K562 (cell line): ENCODE measurements around the gene IL13. TPM values are rescaled to one million over a fixed set of nuclear protein-coding genes. Genes with fewer than 3 reads are reported as not detected.

ENCODE experiments used
- ATF1 ChIP-seq, 2 experiments: fragments of 450-650 bp in 1 of 2; IDR thresholded peaks; 2 replicates each; pipeline ENCODE4 v1.6.1; 2016; ENCODE audit warnings: missing compliant biosample characterization in 1 of 2, missing genetic modification characterization in 1 of 2
- BACH1 ChIP-seq: fragments of 200-800 bp; sonication (Bioruptor generic); IDR thresholded peaks from 2 replicates; pipeline ENCODE4 v1.6.1; 2016; ENCODE audit warnings: missing genetic modification characterization, missing compliant biosample characterization
- CAMTA2 ChIP-seq: fragments of 250-450 bp; sonication (Bioruptor Pico); conservative IDR thresholded peaks from 2 replicates; pipeline ENCODE4 v1.5.1; 2022
- HNRNPLL ChIP-seq: fragments of 200-400 bp; formaldehyde crosslinking; IDR thresholded peaks from 2 replicates; pipeline ENCODE4 v1.6.1; 2017; ENCODE audit warnings: low read length, low read depth, mild to moderate bottlenecking; ENCODE audit not compliant: poor library complexity, severe bottlenecking
- JUNB ChIP-seq: fragments of 450-650 bp; formaldehyde crosslinking; conservative IDR thresholded peaks from 2 replicates; pipeline ENCODE4 v1.4.0; 2020; ENCODE audit warnings: mild to moderate bottlenecking
- KDM4B ChIP-seq, 2 experiments: fragments of 450-650 bp in 1 of 2; sonication (generic) in 1 of 2; IDR thresholded peaks; 2 replicates each; pipeline ENCODE4 v1.6.1; 2016 to 2017; ENCODE audit warnings: borderline replicate concordance in 2 of 2, antibody characterized with exemption in 1 of 2, low read depth in 1 of 2, mild to moderate bottlenecking in 1 of 2
- KDM5B ChIP-seq: fragments of 200-600 bp; sonication (generic); IDR thresholded peaks from 2 replicates; pipeline ENCODE4 v1.6.1; 2012; ENCODE audit warnings: low read depth, mild to moderate bottlenecking, moderate library complexity, low read length, control low read depth, inconsistent platforms; ENCODE audit not compliant: insufficient replicate concordance
- NCOA1 ChIP-seq: fragments of 450-650 bp; IDR thresholded peaks from 2 replicates; pipeline ENCODE4 v1.6.1; 2016; ENCODE audit warnings: low read depth
- NR3C1 ChIP-seq: sonication (generic); formaldehyde crosslinking; IDR thresholded peaks from 2 replicates; pipeline ENCODE4 v1.8.1; 2022; ENCODE audit warnings: missing genetic modification reagents
- PHF8 ChIP-seq: fragments of 200-600 bp; sonication (generic); IDR thresholded peaks from 2 replicates; pipeline ENCODE4 v1.6.1; 2012; ENCODE audit warnings: mixed run types, mild to moderate bottlenecking, inconsistent platforms, low read length, moderate library complexity, borderline replicate concordance
- PTBP1 ChIP-seq: fragments of 200-400 bp; formaldehyde crosslinking; IDR thresholded peaks from 2 replicates; pipeline ENCODE4 v1.6.1; 2017; ENCODE audit warnings: low read depth, low read length
- RFX1 ChIP-seq: fragments of 450-650 bp; IDR thresholded peaks from 2 replicates; pipeline ENCODE4 v1.6.1; 2016; ENCODE audit warnings: mild to moderate bottlenecking, moderate library complexity
- SMAD3 ChIP-seq: fragments of 450-650 bp; formaldehyde crosslinking; conservative IDR thresholded peaks from 2 replicates; pipeline ENCODE4 v1.4.0; 2020; ENCODE audit warnings: mild to moderate bottlenecking
- SMARCA4 ChIP-seq: fragments of 450-650 bp; IDR thresholded peaks from 2 replicates; pipeline ENCODE4 v1.6.1; 2016
- SREBF2 ChIP-seq: sonication (generic); formaldehyde crosslinking; IDR thresholded peaks from 2 replicates; pipeline ENCODE4 v1.4.0; 2020; ENCODE audit warnings: mild to moderate bottlenecking, missing genetic modification reagents
- TAF1 ChIP-seq: IDR thresholded peaks from 2 replicates; pipeline ENCODE4 v1.6.1; 2011; ENCODE audit warnings: mild to moderate bottlenecking, low read length, moderate library complexity; ENCODE audit not compliant: insufficient read depth, control insufficient read depth, severe bottlenecking; ENCODE audit errors: extremely low read depth
- TRIM28 ChIP-seq: fragments of 450-650 bp; IDR thresholded peaks from 2 replicates; pipeline ENCODE4 v1.6.1; 2017
- ZNF224 ChIP-seq: sonication (generic); formaldehyde crosslinking; IDR thresholded peaks from 2 replicates; pipeline ENCODE4 v1.8.0; 2022; ENCODE audit warnings: mild to moderate bottlenecking, missing genetic modification reagents
- ZNF589 ChIP-seq: fragments of 200-800 bp; sonication (Bioruptor generic); IDR thresholded peaks from 2 replicates; pipeline ENCODE4 v1.6.1; 2016; ENCODE audit warnings: low read depth, missing genetic modification characterization, missing compliant biosample characterization
- ZNF766 ChIP-seq: fragments of 200-800 bp; sonication (Bioruptor generic); conservative IDR thresholded peaks from 2 replicates; pipeline ENCODE4 v1.6.1; 2016; ENCODE audit warnings: missing genetic modification characterization, missing compliant biosample characterization
- polyA plus RNA-seq, 8 experiments: library from polyadenylated mRNA; depleted of rRNA in 4 of 8; stranded (reverse) in 5 of 8; unstranded in 3 of 8; fragments of >200 nt; fragmentation: Nextera tagmentation in 2 of 8; fragmentation: Illumina TruSeq in 1 of 8; extraction: Ambion mirVana in 2 of 8; extraction: Trizol in 1 of 8; gene quantifications; 2 replicates each; pipeline versions ENCODE4 v1.2.1 to v1.2.3, GENCODE V29; 2011 to 2014; ENCODE audit warnings: inconsistent platforms in 1 of 8, missing spikeins in 1 of 8
- total RNA-seq, 7 experiments: library from RNA; depleted of rRNA in 6 of 7; stranded (reverse); fragments of >200 nt in 6 of 7; fragmentation: Illumina TruSeq in 2 of 7; extraction: Trizol in 2 of 7; gene quantifications; 2 replicates each; pipeline versions ENCODE4 v1.2.1 to v1.2.3, GENCODE V29; 2011 to 2021; ENCODE audit warnings: low replicate concordance in 1 of 7
- TF ChIP-seq, protein P1 (sequence below): IDR thresholded peaks from 2 replicates; pipeline ENCODE4 v1.6.1; 2011; ENCODE audit warnings: borderline replicate concordance, low read depth, mild to moderate bottlenecking, moderate library complexity, low read length; ENCODE audit not compliant: insufficient read depth, poor library complexity, severe bottlenecking
- TF ChIP-seq, protein P2 (sequence below): fragments of 450-650 bp; IDR thresholded peaks from 2 replicates; pipeline ENCODE4 v1.6.1; 2016; ENCODE audit warnings: antibody characterized with exemption
- TF ChIP-seq, protein P3 (sequence below): fragments of 250-450 bp; sonication (Bioruptor Pico); IDR thresholded peaks from 2 replicates; pipeline ENCODE4 v1.8.0; 2021; ENCODE audit warnings: moderate library complexity, mild to moderate bottlenecking, inconsistent platforms
- TF ChIP-seq, protein P4 (sequence below): fragments of 450-650 bp; conservative IDR thresholded peaks from 2 replicates; pipeline ENCODE4 v1.6.1; 2016; ENCODE audit warnings: missing genetic modification characterization, low read depth, mild to moderate bottlenecking, missing compliant biosample characterization, moderate library complexity

The IL13 gene
- total and polyA plus RNA-seq, 9 of the 15 experiments (the other 6 are each of a cell fraction or from before 2014, with no cell fraction given): not detected

DNA sequence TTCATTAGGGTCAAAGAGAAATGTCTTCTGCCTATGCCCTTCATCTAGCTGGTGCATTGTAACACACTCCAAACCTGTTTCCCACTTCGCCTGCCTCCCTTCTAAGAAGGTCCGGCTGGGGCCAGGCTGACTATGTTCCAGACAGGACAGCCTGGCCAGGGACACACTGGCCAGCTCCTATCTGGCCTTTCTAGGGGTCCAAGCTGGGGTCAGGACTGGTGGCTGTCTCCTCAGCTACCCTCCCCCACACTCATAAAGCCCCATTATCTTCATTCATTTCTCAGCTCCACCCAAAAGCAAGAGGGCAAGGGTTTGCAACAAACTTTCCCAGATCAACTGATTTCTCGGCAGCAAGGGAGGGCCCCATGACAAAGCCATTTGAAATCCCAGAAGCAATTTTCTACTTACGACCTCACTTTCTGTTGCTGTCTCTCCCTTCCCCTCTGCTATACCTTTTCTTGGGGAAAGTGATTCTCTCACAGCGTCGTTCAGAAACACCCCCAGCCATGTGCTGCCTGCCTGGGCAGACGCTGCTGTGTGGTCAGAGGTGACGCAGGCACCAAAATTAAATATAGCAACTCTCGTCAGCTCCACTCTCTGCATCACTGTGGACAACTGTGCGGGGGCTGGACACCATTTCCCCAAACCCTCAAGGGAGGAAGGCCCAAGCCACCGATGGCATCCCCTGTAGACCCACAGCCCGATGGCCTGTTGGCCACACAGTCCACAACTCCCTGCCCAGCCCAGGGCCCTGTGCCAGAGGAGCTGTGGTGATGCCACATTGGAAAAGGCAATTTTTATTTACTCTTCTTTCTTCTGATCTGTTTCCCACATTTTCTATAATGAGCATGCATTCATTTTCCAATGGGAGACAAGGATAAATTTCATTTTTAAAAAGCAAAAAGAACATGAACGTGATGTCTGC is 6.1 kb downstream of the IL13 start (continued):
- no peak for TF ChIP-seq NCOA1
- TF ChIP-seq, protein P1, sequence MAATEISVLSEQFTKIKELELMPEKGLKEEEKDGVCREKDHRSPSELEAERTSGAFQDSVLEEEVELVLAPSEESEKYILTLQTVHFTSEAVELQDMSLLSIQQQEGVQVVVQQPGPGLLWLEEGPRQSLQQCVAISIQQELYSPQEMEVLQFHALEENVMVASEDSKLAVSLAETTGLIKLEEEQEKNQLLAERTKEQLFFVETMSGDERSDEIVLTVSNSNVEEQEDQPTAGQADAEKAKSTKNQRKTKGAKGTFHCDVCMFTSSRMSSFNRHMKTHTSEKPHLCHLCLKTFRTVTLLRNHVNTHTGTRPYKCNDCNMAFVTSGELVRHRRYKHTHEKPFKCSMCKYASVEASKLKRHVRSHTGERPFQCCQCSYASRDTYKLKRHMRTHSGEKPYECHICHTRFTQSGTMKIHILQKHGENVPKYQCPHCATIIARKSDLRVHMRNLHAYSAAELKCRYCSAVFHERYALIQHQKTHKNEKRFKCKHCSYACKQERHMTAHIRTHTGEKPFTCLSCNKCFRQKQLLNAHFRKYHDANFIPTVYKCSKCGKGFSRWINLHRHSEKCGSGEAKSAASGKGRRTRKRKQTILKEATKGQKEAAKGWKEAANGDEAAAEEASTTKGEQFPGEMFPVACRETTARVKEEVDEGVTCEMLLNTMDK: no peak
- no peak for TF ChIP-seq KDM4B (IDR thresholded peaks at IDR 0.05; ENCODE audit: borderline replicate concordance in 2 of 2, low read depth in 1 of 2)
- TF ChIP-seq ZNF766 (CRISPR knock-in tag): peak; percentile 71
- TF ChIP-seq, protein P2, sequence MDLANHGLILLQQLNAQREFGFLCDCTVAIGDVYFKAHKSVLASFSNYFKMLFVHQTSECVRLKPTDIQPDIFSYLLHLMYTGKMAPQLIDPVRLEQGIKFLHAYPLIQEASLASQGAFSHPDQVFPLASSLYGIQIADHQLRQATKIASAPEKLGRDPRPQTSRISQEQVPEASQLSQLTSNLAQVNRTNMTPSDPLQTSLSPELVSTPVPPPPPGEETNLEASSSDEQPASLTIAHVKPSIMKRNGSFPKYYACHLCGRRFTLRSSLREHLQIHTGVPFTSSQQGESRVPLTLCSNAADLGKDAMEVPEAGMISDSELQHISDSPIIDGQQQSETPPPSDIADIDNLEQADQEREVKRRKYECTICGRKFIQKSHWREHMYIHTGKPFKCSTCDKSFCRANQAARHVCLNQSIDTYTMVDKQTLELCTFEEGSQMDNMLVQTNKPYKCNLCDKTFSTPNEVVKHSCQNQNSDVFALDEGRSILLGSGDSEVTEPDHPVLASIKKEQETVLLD: no peak
- peak; percentile 82 for TF ChIP-seq BACH1 (tag)
- no peak for TF ChIP-seq HNRNPLL
- TF ChIP-seq PTBP1: no peak
- TF ChIP-seq TRIM28: no peak
- peak; percentile 6 for TF ChIP-seq KDM5B
- peak; percentile 18; the same call in 1 of the 2 replicates for TF ChIP-seq ZNF224 (CRISPR knock-in tag)
- TF ChIP-seq JUNB: no peak
- TF ChIP-seq RFX1: no peak
- no peak for TF ChIP-seq SREBF2 (CRISPR knock-in tag)
- TF ChIP-seq NR3C1 (CRISPR knock-in tag): no peak
- 0 out of 2 replicates have a peak, but pooled peaks have one; percentile 42 for TF ChIP-seq SMAD3
- TF ChIP-seq SMARCA4: peak; percentile 46
- TF ChIP-seq, protein P3, sequence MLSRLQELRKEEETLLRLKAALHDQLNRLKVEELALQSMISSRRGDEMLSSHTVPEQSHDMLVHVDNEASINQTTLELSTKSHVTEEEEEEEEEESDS (CRISPR knock-in tag): no peak
- TF ChIP-seq ZNF589: peak; percentile 90
- TF ChIP-seq CAMTA2 (CRISPR knock-in tag): 0 out of 2 replicates have a peak, but pooled peaks have one; percentile 37
- TF ChIP-seq, protein P4, sequence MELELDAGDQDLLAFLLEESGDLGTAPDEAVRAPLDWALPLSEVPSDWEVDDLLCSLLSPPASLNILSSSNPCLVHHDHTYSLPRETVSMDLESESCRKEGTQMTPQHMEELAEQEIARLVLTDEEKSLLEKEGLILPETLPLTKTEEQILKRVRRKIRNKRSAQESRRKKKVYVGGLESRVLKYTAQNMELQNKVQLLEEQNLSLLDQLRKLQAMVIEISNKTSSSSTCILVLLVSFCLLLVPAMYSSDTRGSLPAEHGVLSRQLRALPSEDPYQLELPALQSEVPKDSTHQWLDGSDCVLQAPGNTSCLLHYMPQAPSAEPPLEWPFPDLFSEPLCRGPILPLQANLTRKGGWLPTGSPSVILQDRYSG (tag): no peak
- TF ChIP-seq ATF1 (CRISPR knock-in tag; IDR thresholded peaks at IDR 0.05): no peak
- peak; percentile 69 for TF ChIP-seq ATF1 (tag; IDR thresholded peaks at IDR 0.05)
- 0 out of 2 replicates have a peak, but pooled peaks have one; percentile 9 for TF ChIP-seq PHF8
- no peak for TF ChIP-seq TAF1
